Activated CD4-positive, alpha-beta T cell treated with anti-CD3 and anti-CD28 coated beads, Interleukin-2, Interleukin-4, amounts not matched to agents 100 ng/mL and 50 ng/mL, durations not matched to agents 16 hours and 8 hours (primary cell): Measurements from ENCODE around the gene CDON.

Experiments used
- DNase-seq: peaks from one replicate; pipeline ENCODE4 v3.0.0-alpha.2; 2020; ENCODE audit warnings: low spot score

CDON gene

DNA sequence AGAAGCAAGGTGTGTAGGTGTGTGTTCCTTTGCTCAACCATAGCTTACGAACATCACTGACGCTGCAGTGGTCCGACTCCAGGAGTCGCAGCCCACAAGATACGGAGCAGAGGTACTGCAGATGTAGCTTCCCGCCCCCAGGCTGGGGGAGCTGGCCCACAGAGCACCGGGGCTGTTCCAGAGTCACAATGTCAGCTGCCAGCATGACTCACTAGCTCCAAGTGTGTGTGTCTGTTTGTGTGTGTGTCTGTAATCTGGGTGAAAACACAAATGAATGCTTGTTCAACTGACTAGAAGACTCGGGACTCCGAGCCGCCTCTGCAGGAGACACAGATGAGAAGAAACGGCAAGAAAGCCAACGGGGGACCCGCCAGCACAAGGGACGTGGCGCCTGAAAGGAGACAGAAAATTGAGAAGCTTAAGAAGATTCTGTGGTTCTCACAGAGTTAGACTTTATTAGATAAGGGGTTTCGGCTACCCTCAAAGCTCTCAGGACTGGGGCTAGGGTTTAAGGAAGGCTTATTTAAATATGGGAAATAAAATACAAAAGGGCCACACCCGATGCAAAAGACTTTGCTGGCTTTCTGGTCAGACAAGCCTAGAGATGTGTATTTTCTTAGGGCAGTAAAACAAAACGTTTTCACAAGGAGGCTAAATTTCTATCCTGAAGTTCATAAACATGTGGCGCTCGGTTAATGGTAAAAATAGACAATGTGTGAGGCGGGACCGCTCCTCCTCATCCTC is 106.1 kb downstream of the CDON start:
- no peak for DNase-seq

DNA sequence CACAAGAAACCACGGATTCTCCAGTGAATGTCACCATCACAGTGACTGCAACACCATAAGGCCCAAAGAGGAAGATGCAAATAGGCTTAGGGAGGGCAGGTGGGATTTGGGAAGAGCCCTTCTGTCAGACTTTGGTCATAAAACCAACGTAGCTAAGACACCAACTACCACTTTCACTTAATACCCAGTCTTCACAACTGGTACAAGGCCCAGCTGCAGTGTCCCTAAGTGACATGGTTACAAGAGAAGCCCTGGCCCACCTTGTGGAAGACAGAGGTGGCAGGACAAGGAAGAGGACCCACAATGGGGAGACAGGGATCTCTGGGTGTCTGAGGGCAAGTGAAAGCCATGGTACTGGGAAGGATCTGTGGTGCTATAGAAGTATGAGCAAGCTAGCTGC is 106.8 kb downstream of the CDON start:
- DNase-seq, result no peak

DNA sequence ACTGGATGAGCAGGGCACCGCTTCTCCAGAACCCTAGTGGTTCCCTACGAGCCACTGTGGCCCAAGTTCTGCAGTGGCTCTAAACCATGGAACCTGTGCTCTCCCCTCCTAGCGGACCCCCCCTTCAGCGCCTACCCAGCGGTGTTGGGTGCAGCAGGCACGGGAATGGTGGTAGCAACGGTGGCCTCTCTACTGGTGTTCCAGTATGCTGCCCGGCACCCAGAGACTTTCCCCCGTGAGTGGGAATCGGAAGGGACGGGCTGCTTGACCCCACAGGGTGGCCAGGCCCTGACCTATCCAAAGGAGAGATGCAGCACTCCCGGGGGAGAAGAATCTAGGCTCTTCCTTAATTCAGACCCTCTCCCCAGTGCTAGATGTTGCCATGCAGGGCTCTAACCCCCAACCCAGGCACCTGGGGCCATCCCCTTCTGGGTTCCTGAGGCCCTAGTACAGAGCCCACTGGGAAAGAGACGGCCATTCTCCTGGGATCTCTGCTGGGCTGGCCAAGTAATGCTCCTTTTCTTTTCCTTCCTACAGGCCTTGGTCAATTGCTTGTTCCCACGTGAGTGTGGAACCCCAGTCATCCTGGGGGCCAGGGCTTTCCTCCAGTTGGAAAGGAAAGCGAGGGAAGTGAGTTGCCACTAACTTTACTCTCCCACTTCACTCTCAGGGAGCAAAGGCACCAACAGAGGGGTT is 107.6 kb downstream of the CDON start:
- DNase-seq, result no peak

DNA sequence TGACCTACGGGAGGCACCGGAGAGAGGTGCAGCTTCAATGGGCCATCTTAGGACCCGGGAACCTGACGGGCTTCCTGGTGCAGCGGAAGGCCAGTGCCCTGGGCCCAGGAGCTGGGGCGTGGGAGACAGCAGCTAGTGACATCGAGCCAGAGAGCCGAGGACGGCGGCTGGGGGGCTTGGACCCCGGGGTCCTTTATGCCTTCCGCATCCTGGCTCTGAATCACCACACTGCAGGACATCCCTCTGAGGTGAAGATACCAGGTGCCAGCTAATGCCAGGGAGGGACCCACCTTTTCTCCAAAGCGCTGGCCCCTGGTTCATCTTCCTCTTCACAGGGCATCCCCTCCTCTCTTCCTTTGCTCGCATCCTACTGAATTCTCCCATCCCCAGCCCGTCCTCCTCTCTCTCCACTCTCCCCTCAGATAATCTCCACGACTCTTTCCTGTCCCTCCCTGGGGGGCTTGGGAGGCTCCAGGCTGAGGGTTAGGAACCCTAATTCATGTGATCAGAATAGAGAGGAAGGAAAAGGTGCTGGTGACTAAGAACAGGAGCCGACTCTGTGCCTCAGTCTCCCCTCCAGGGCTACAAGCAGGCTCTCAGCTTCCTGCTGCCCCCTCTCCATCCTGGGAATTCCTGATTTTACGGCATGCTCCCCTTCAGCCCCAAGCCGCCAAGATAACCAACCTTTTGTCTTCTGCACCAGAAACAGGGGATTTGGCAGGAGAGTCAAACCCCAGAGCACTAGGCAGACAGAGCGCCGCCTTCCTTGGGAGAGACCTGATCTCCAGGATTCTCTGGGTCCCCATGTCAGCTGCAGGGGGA is 108.3 kb downstream of the CDON start:
- DNase-seq, result no peak

DNA sequence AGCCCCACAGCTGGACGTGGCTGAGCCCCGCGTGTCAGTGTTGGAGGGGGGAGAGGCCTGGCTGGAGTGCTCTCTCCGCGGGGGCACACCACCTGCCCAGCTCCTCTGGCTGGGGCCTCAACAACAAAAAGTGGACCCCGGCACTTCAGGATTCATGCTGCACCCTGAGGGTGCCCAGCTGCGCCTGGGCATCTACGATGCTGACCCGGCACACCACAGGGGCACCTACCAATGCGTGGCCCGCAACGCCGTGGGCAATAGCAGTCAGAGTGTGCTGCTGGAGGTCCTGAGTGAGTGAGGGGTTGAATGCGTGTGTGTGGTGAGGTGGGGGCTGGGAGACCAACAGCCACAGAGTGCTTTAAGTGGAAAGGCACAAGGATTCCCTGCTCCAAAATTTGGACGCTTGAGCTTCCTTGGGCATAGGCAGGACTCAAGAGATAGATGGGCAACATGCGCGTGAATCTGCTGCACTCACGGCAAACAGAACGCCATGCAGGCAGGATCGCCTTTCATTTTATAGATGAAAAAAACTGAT is 109.2 kb downstream of the CDON start:
- DNase-seq, result no peak

DNA sequence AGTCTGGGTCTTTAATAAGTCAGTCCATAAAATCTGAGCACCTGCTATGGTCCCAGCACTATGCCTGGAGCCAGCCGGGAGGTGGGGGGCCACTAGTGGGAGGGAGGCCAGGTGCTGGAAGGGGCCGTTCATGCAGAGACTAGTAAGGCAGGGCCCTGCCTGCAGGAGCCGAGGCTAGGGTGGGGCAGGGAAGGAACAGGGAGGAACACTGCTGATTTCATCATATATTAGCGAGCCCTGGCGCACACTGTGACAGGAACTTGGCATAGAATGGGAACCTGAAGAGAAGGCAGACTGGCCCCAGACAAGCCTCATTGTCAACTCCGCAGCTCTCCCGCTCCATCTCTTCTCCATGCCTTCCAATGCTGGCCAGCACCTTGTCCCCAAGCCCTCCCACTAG is 109.7 kb downstream of the CDON start:
- no peak for DNase-seq

DNA sequence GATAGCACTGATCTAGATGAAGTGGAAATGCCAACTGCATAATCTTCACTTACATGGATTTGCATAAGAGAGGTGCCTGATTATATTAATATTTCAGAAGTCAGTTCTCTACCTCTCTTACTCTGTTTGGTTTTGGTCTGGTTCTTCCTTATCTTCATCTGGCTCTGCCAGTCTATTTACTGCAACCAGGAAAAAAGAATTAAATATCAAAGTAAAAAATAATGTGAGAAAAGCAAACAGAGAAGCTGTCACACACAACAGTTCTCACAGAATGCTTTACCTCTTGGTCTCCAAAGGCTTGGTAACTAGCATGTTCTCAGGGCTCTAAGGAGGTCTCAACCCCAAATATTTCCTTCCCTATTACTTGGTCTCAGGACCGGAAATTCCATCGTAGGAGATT is 110.1 kb downstream of the CDON start:
- DNase-seq, result no peak

DNA sequence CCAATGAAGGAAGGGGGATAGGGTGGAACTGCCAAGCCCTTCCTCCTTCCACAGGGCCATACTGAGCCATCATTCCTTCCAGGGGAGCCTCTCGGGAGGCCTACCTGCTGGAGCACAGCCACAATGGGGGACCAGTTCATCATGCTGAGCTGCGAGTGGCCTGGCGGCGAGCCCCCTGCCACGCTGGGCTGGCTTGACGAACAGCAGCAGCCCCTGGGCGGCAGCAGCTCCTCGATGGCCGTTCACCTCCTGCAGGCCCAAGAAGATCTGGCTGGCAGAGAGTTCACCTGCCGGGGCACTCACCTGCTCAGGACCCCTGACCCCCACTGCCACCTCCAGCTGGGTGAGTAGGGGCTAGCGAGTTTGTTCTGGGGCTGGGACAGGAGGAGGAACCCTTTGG is 110.9 kb downstream of the CDON start:
- DNase-seq, result no peak

DNA sequence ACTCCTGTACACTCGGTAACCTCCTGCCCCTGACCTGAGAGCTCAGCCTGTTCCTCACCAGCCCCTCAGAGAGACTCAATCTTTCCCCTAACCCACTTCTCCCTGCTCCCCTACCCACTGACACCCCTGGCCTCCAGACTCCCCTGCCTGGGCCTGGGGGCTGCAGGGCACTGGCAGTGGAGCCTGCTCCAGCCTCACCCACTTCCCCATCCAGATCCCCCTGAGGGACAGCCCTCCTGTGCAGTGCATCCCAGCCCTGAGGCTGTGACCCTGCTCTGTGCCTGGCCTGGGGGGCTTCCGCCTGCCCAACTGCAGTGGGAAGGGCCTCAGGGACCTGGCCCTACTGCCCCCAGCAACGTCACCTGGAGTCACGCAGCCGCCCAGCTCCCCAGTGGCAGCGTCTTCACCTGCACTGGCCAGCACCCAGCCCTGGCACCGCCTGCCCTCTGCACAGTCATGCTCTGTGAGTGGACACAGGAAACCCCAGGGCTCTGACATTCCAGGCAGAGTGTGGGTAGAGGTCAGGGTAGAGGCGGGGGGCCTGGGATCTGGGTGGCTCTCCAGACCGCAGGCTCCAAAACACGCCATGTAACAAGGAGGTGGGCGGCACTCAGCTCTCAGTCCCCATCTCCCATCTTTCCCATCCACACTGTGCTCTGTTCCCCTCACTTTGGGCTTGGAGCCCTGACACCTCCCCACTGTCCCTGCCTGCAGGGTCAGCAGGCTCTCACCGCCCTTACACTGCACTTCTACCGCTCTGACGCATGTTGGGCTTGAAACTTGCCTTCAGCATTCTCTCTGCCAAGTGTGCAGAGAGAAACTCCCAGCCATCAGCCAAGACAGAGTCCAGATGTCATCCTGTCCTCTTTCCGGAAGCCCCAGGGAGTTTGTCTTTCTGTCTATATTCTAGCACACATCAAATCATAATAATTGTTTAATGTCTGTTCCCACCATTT is 111.7 kb downstream of the CDON start:
- DNase-seq, result no peak

DNA sequence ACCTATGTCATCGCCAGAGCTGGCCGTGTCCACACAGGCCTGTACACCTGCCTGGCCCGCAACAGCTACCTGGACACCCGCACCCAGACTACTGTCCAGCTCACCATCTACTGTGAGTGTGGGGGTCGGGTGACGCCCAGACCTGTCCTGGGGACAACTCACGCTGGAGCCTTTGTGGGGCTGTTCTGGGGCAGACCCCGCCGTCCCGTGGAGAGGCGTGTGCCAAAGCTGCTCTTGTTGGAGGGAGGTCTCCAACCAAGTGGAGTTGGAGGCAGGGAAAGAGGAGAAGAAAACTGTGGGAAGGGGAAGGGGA is 112.5 kb downstream of the CDON start:
- DNase-seq, result no peak

DNA sequence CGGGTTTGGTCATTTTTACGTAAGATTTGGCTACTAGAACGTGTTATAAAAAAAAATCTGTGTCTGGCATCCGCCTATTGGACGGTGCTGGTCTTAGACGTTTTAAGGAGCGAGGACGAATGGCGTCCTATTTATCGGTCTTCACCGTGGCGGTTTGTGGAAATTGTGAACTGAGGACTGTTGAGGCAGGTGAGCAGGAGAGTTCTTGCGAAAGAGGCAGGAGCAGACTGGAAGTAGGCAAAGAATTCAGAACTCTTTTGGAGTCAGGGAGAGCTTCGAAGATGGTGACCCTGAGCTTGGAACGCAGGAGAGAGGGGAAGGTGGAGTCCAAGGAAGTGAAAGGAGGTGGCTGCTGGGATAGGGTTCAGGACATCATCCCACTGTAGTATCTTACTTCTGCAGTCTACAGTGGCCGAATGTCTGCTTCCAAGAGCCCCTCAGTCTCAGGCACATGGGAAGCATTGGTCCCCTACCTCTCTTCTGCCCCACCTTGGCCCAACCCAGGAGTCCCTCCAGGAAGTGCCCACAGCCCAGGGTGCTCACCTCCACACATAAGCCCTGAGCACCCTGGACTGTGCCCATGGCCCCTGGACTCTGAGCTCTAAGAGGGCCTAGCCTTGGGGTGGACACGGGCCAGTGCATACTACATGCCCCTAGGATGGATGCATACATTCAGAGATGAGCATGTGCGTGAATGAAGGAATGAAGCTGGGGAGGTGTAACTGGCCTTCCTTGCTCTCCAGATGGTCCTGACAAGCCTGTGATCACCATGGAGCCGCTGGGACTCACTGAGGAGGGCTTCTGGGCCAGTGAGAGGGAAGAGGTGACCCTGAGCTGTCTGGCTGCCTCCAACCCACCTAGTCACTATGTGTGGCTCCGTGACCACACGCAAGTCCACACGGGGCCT is 113.1 kb downstream of the CDON start:
- DNase-seq, result no peak

DNA sequence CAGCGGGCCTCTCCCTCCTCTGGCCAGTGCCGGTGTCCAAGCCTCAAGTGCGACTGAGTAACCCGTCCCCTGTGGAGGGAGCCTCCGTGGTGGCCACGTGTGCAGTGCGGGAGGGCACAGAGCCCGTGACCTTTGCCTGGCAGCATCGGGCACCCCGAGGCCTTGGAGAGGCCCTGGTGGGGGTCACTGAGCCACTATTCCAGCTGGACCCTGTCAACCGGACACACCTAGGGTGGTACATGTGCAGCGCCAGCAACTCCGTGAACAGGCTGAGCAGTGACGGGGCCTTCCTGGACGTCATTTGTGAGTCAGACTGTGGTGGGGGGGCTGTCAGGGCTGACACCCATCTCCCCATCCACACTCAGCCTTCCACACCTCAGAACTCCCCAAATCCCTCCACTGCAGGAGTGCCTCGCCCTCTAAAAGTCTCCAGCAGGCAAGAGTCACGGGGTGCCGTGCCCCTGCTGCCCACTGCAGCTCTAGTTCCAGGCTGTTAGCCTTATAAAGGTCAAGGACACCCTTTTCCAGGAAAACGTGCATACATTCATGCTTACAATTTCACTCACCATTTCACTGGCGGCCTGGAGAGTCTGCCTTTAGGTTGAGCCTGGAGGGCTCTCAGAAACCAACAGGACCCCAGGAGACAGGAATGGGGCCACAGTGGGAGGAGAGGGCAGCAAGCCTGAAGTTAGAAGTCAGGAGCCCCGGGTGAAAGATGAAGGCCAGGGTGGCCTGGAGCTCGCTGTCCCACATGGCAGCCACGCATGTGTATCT is 114.2 kb downstream of the CDON start:
- no peak for DNase-seq

DNA sequence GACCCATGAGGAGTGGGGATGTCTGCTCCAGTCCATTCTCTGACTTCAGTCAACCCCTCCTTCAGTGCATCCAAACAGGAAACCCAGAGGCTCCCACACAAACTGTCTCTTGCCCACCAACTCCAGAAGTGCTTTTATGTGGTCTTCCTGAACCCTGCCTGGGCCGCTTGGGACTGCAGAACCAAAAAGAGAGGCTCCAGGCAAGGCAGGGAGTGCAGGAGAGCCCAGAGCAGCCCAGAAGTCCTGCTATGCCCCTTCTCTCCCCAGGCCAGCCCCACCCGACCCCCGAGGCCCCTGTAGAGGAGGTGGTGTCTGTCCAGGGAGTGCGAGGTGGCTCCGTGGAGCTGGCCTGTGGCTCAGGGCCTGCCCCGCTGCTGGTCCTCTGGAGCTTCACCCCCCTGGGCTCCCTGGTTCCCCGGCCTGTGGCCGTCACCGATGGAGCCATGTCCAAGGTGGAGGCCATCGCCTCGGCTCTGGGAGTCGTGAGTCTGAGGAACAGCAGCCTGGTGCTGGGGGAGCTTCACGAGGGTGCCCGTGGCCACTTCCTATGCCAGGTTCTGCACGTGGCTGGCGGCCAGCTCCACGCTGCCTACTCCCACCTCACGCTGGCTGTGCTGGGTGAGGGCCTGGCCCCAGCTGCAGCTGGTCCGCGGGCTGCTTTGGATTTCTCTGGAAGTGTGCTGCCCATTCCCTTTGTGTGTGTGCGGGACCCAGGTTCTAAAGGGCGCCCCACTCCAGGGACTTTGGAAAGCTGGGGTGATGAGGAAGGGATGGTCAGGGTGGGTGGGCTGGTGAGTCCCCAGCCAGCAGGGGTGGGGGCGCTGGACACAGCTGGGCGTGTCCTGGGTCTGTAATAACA is 115.0 kb downstream of the CDON start:
- no peak for DNase-seq

DNA sequence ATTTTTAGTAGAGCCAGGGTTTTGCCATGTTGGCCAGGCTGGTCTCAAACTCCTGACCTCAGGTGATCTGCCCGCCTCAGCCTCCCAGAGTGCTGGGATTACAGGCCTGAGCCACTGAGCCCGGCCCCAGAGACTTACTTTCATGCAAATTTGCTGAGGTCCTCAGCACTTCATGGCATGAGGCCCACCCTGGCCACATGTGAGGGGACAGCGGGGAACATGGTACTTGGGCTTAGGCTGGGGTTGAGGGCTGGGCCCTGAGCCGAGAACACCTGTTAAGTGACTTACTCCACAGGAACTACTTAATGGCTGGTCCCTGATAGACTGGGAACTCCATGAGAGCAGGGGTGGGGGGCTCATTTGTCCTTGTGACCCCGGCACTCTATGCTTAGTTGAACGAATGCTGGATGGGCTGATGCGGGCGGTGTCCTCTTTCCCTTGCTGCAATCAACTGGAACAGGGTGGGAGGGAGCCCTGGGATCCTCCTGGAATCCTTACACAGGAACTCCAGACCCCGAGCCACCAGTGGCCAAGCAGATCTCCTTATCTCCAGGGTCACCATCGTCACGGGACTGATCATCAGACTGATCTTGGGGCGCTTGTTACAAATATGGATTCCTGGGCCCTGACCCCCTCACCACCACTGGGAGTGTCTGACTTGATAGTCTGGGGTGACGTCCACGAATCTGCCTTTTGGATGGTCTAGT is 115.8 kb downstream of the CDON start:
- no peak for DNase-seq

DNA sequence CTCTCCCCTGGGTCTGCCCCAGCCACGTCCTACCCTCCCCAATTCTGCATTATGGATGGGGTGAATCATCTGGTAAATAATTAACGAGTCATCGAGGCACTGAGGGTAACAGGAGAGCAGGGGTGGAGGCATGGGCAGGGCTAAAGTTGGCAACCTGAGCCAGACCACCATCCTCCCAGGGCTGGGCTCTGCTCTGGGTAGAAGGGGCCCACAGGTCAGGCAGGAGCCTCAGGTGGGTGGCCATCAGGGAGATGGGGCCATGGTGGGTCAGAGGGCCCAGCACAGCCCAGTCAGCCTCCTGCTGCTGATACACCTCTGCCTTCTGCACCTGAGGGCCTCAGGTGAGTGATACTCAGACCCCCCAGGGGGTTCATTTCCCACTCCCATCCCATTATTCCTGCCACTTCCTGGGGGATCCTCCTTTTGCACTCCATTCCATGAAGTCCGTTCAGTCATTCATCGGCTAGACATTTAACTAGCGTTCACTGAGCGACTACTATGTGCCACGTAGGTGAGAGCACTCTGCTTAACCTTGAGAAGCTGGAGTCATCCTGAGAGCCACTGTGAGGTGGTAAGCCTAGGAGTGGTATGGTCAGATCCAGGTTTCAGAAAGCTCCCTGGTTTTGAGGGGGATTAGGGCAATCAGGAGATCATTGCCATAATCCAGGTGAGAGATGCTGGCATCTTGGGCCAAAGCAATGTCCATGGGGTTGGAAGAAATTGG is 116.7 kb downstream of the CDON start, which contains the start of gene VSIG10L2:
Gene VSIG10L2, plus strand, starts transcription at position 248 of the 724 bp plus-strand sequence. Its CDS starts 12 bp downstream, at position 260.
- no peak for DNase-seq

DNA sequence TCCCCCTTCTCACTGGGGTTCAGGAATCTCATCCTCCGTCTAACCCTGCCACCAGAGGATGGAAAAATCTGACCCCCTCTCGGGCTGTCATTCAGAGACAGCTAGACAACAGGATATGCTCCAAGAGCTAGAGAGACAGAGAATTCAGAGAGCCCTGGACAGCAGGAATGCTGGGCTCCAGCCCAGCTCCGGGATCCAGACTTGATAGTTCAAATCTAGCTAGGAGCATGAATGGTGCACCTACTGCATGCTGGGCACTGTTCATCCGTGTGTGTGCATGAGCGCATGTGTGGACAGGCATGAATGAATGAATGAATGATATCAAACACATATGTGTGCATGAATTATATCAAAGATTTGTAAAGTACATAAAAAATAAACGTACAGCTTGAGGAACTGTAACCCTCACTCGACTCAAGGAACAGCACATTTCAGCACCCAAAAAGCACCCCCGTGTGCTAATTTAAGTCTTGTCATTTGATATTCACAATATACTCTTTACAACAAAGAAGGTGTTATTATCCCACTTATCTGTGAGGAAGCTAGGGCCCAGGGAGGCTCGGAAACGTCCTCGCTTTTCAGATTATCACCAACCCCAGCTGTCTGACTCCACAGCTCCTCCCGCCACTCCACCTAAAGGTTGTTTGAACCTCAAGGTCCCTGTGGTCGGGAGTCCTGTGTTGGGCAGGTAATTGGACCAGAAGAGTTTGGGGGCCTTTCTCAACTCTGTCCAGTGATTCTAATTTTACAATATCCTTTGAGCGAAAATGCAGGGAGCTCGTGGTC is 117.5 kb downstream of the CDON start:
- DNase-seq, result no peak
